Calu3 (cell line): Measurements from ENCODE around the gene MACROH2A1. TPM values are rescaled to one million over a fixed set of nuclear protein-coding genes. Genes with fewer than 3 reads are reported as not detected.

Experiments used
- BruUV-seq: library from RNA; stranded (reverse); fragments of 400-500 nt; replicated peaks from 2 replicates; lab custom pipeline; 2021; lab: Mats Ljungman, UMichigan
- CTCF ChIA-PET: fragments of 300-600 bp; sonication (Branson Sonifier 250); formaldehyde crosslinking; loops from one replicate; lab custom pipeline; 2022; ENCODE audit warnings: antibody characterized with exemption; lab: Charles Lee
- DNase-seq: peaks from one replicate; pipeline ENCODE4 v3.0.0; 2022
- H3K27ac Mint-ChIP-seq: one replicate; pipeline ENCODE4 v1.8.0; 2022; ENCODE audit warnings: mixed read lengths; ENCODE audit not compliant: unreplicated experiment
- H3K27me3 Mint-ChIP-seq: one replicate; pipeline ENCODE4 v1.8.0; 2022; ENCODE audit warnings: mixed read lengths; ENCODE audit not compliant: unreplicated experiment
- H3K36me3 Mint-ChIP-seq: one replicate; pipeline ENCODE4 v1.8.0; 2022; ENCODE audit warnings: mild to moderate bottlenecking, moderate library complexity, mixed read lengths; ENCODE audit not compliant: insufficient read depth, unreplicated experiment
- H3K4me1 Mint-ChIP-seq: one replicate; pipeline ENCODE4 v1.8.0; 2022; ENCODE audit warnings: mild to moderate bottlenecking, low read depth, mixed read lengths; ENCODE audit not compliant: unreplicated experiment
- H3K4me3 Mint-ChIP-seq: one replicate; pipeline ENCODE4 v1.8.0; 2022; ENCODE audit warnings: mild to moderate bottlenecking, low read depth, moderate library complexity, mixed read lengths; ENCODE audit not compliant: unreplicated experiment
- H3K9me3 Mint-ChIP-seq: one replicate; pipeline ENCODE4 v1.8.0; 2022; ENCODE audit warnings: low read depth, mixed read lengths; ENCODE audit not compliant: unreplicated experiment
- intact Hi-C: fragments of 100-400 bp; cut with micrococcal nuclease; formaldehyde crosslinking; loops from one replicate; pipeline ENCODE4 v1.10.0; 2022; ENCODE audit not compliant: unreplicated experiment
- total RNA-seq: library from RNA; stranded (reverse); gene quantifications from 2 replicates; pipeline ENCODE4 v1.2.3, GENCODE V29; 2022
- TF ChIP-seq, protein P1 (sequence below): fragments of 200-600 bp; IDR thresholded peaks from one replicate; pipeline ENCODE4 v1.8.0; 2022; ENCODE audit warnings: antibody characterized with exemption; ENCODE audit not compliant: unreplicated experiment

MACROH2A1 gene
- total RNA-seq, 1 experiment from 2014 or later = 368 TPM

DNA sequence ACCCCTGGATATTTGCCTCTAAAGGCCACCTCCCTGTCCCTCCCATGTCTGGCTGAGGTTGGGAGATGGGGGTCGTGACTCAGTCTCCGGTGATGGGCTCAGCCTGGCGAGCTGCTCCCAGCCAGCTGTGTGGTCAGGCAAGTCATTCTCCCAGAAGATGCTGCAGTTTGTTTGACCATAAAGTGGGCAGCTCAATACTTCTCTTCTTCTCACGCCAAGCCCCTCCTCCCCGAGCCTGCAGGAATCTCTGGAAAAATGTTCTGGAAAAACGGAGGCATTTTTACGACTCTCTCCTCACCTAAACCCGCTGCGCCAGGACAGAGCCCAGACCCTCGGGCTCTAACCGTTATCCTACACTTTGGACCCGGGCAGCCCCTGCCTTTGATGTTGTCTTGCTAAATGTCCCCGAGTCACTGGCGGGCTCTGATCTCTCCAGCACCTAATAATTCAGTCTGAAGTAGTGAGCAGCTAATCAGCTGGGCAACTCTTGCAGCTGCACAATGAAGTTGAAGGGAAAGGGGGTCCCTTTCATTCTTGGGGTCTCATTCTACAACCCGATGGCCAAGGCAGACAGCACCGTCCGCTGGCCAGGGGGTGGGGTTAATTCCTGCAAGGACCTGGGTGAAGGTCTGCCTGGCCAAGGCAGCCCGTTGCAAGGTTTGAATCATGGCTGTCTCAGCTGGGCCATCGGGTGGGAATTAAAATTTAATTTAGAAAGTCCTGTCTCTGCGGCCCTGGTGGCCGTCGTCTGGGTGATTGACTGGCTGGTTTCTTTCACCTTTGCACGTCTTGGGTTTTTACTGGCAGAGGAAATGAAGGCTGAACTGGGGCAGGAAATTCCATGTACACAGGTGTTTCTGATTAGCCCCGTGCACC, 35.8 kb upstream of the MACROH2A1 start:
- Mint-ChIP-seq H3K4me3 (no peak overlapping the region), H3K4me1 (no peaks in the 10 kb centered on the region), H3K9me3 (no peaks in the 10 kb centered on the region), H3K36me3 (no peaks in the 10 kb centered on the region), H3K27me3 (peaks cover 64% of the 10 kb centered on the region), H3K27ac (no peak overlapping the region)
- TF ChIP-seq, protein P1, sequence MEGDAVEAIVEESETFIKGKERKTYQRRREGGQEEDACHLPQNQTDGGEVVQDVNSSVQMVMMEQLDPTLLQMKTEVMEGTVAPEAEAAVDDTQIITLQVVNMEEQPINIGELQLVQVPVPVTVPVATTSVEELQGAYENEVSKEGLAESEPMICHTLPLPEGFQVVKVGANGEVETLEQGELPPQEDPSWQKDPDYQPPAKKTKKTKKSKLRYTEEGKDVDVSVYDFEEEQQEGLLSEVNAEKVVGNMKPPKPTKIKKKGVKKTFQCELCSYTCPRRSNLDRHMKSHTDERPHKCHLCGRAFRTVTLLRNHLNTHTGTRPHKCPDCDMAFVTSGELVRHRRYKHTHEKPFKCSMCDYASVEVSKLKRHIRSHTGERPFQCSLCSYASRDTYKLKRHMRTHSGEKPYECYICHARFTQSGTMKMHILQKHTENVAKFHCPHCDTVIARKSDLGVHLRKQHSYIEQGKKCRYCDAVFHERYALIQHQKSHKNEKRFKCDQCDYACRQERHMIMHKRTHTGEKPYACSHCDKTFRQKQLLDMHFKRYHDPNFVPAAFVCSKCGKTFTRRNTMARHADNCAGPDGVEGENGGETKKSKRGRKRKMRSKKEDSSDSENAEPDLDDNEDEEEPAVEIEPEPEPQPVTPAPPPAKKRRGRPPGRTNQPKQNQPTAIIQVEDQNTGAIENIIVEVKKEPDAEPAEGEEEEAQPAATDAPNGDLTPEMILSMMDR = no peak
- intact Hi-C loops = no loop called here
- DNase-seq = no peak
- CTCF ChIA-PET = interaction anchor here (1.5 kb wide), 1 partner anchor 131 kb away, joined by 3 read pairs; no protein-coding TSS in a partner anchor
- BruUV-seq = no TSS peak

DNA sequence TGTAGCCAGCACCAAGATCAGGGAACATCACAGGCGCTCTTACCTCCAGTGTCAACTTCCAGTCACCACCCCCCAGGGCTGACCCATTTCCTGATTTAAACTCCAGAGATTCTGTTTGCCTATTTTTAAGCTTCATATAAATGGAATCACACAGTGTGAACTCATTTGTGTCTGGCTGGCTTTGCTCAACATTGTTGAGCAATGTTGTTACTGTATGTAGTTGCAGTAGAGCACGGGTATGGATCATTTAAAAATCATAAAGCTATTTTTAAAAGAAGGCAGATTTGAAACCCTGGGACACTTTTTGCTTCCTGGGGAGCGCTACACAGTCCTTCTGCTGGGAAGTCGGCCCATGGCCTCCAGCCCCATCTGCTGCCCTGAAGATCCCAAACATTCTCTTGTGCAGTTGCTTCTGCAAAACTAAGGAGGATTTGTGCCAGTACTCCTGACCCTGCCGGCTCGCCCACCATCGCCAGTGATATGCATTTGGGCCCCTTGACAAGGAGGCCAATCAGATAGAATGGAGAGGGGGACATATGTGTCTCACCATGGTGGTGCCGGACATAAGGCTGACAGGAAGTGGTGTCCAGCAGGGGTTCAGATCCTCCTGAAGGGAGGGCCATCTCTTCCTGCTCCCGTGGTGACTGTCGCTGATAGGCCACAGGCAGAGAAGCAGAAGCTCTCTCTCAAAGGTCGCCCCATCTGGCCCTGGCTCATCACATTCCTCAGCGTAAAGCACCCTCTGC, 34.8 kb upstream of the MACROH2A1 start:
- peaks cover 71% of the 10 kb centered on the region for H3K27me3 Mint-ChIP-seq
- H3K36me3 Mint-ChIP-seq = no peaks in the 10 kb centered on the region
- no peaks in the 10 kb centered on the region for H3K4me1 Mint-ChIP-seq
- no peak overlapping the region for H3K4me3 Mint-ChIP-seq
- BruUV-seq = no TSS peak
- intact Hi-C loops = no loop called here
- CTCF ChIA-PET = interaction anchor here (1.5 kb wide), 1 partner anchor 132 kb away, joined by 3 read pairs; no protein-coding TSS in a partner anchor
- no peak for DNase-seq
- TF ChIP-seq, protein P1 = no peak
- no peak overlapping the region for H3K27ac Mint-ChIP-seq
- H3K9me3 Mint-ChIP-seq = peaks cover 2% of the 10 kb centered on the region

DNA sequence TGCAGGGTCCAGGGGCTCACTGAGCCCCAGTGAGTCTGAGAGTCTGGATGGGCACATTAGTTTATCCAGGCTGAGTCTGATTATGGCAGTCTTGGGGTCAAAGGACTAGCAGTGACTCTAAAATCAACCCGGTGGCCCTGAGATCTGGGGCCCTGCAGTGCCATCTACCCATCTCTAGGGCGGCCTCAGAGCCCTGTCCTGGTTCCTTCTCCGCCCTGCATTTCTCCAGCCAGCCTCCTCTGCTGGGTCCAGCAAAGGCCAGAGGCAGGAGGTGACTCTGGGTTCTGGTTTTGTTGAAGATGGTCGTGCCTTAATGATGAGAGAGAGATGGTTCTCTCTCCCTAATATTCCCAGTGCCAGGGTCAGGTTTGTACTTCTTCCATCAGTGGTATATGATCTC, 33.1 kb upstream of the MACROH2A1 start:
- Mint-ChIP-seq H3K4me3 (no peak overlapping the region), H3K36me3 (no peaks in the 10 kb centered on the region), H3K27me3 (peaks cover 66% of the 10 kb centered on the region), H3K27ac (no peak overlapping the region), H3K9me3 (peaks cover 5% of the 10 kb centered on the region), H3K4me1 (no peaks in the 10 kb centered on the region)
- TF ChIP-seq, protein P1 = no peak
- BruUV-seq = no TSS peak
- DNase-seq = no peak
- intact Hi-C loops = no loop called here
- CTCF ChIA-PET = no interaction called here

DNA sequence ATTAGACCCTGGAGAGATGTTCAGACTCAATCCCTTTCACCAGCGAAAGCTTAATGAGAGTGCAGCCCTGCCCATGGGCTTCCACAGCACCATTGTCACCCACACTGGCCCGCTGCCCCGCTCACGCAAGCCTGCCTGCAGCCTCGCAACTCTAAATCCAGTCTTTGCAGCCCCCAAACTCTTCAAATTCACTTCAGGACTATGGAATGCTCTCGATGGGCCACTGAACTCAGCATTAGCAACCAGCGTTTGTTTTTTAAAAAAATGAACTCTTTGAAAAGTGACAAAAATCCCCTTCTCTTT, 31.1 kb upstream of the MACROH2A1 start:
- DNase-seq = no peak
- CTCF ChIA-PET = no interaction called here
- no peak overlapping the region for H3K27ac Mint-ChIP-seq
- peaks cover 46% of the 10 kb centered on the region for H3K27me3 Mint-ChIP-seq
- intact Hi-C loops = no loop called here
- no peak overlapping the region for H3K4me3 Mint-ChIP-seq
- no peaks in the 10 kb centered on the region for H3K4me1 Mint-ChIP-seq
- TF ChIP-seq, protein P1 = no peak
- H3K36me3 Mint-ChIP-seq = no peaks in the 10 kb centered on the region
- BruUV-seq = no TSS peak
- H3K9me3 Mint-ChIP-seq = peaks cover 5% of the 10 kb centered on the region
